ENCODE results near the gene SLC37A1. TPM values are rescaled to one million over a fixed set of nuclear protein-coding genes. Genes with fewer than 3 reads are reported as not detected.

The SLC37A1 gene
- total RNA-seq, 1 experiment from 2014 or later, result 11.2 TPM

DNA sequence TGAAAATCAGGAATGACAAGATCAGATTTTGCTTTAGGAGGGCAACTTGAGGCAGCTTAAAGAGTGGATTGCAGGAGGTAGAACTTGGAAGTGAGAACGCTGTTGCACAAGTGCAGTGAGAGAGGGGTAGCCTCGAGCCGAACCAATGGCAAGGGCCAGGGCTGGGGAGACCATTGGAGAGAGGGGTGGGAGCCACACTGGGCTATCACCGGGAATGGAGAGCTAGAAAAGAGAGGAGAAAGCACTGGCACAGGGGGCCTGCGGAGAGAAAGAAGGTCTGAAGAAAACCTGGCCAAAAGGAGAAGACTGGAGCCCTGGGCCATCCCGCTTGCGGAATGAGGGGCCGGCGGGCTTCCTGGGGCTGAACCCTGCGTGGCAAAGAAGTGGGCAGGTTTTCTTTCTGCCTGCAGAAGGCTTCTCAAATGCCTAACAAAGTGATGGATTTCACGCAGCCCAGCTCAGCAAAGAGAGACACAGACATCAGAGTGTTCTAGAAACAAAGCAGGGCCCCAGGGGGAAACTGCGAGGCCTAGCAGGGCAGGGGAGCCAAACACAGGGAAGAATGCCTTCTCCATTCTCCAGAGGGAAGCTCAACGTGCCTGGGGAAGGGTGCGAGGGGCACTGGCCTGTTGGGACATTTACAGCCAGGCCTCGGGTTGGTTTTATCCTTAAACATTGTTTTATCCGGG, 1.2 kb upstream of the SLC37A1 start:
- H3K36me3 ChIP-seq (ENCODE audit: insufficient read depth, low read length, poor library complexity, severe bottlenecking), result no peaks in the 10 kb centered on the region
- H3K4me1 ChIP-seq (ENCODE audit: insufficient read depth, low read length, poor library complexity, severe bottlenecking), result peaks cover 13% of the 10 kb centered on the region
- ChIA-PET POLR2A (ENCODE audit: low non-redundant PET) (no interaction called here), CTCF (no interaction called here)
- DNase-seq (ENCODE audit: low spot score), result no peak
- no peak overlapping the region for H3K27ac ChIP-seq (ENCODE audit: low read depth, low read length, poor library complexity, severe bottlenecking)
- intact Hi-C loops (cut with micrococcal nuclease; ENCODE audit: unreplicated experiment), result no loop called here
- BruUV-seq (replicated peaks), result no TSS peak
- H3K4me3 ChIP-seq (ENCODE audit: low read depth, low read length, poor library complexity, severe bottlenecking), result no peak overlapping the region
- no peaks in the 10 kb centered on the region for H3K9me3 ChIP-seq (ENCODE audit: low read depth, low read length, poor library complexity, severe bottlenecking)
- no peaks in the 10 kb centered on the region for H3K27me3 ChIP-seq (replicated peaks; ENCODE audit: insufficient read depth, low read depth, low read length, poor library complexity)
- TF ChIP-seq, protein P1, sequence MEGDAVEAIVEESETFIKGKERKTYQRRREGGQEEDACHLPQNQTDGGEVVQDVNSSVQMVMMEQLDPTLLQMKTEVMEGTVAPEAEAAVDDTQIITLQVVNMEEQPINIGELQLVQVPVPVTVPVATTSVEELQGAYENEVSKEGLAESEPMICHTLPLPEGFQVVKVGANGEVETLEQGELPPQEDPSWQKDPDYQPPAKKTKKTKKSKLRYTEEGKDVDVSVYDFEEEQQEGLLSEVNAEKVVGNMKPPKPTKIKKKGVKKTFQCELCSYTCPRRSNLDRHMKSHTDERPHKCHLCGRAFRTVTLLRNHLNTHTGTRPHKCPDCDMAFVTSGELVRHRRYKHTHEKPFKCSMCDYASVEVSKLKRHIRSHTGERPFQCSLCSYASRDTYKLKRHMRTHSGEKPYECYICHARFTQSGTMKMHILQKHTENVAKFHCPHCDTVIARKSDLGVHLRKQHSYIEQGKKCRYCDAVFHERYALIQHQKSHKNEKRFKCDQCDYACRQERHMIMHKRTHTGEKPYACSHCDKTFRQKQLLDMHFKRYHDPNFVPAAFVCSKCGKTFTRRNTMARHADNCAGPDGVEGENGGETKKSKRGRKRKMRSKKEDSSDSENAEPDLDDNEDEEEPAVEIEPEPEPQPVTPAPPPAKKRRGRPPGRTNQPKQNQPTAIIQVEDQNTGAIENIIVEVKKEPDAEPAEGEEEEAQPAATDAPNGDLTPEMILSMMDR (conservative IDR thresholded peaks at IDR 0.05; ENCODE audit: low read depth, low read length), result no peak
- TF ChIP-seq EZH2 (IDR thresholded peaks at IDR 0.05; ENCODE audit: borderline replicate concordance, low read depth, low read length, poor library complexity, severe bottlenecking), result no peak

DNA sequence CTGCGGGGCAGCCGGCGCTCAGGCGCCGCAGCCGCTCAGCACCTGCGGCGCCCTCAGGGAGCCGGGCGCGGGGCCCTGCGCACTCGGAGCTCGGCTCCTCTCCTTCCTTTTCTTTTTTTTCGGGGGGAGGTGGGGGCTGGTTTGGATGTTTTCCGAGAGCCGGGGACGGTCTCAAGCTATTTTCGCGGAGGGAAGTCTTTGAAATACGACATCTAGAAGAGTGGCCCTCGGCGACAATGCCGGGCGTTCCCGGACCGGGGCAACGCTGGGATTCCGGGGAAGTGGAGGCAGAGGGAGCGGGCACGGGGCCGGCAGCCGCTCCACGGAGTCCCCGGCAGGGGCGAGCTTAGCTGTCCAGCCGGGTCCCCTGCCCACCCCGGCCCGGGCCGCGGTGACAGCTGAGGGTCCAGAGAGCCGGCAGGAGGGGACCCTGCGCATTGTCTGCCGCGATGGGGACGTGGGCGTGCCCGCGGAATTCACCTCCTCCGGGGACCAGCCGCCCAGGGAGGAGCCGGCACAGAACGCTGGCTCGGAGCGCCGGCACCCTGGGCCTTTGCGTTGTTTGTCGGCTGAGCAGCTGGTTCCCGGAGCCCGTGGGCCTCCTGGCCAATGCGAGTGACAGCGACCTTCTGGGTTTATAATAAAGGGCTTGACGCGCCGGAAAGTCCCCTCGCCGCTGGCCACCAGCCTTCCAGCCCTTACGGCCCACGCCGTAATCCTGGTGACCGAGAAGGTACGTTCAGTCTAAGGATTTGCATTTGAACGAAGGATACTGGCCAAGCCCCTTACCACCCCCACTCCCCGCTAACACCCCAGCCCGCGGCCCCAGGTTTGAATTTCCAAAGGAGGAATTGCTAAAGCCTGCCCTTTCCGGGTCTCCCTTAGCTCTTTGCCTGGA, 582 bp downstream of the SLC37A1 start:
- H3K4me1 ChIP-seq (ENCODE audit: insufficient read depth, low read length, poor library complexity, severe bottlenecking), result peaks cover 13% of the 10 kb centered on the region
- no peaks in the 10 kb centered on the region for H3K27me3 ChIP-seq (replicated peaks; ENCODE audit: insufficient read depth, low read depth, low read length, poor library complexity)
- ChIA-PET POLR2A (ENCODE audit: low non-redundant PET) (interaction anchor here (0.6 kb wide), 1 partner anchor 140 kb away, joined by 3 read pairs; no protein-coding TSS in a partner anchor), CTCF (no interaction called here)
- intact Hi-C loops (cut with micrococcal nuclease; ENCODE audit: unreplicated experiment), result no loop called here
- BruUV-seq (replicated peaks), result no TSS peak
- no peaks in the 10 kb centered on the region for H3K9me3 ChIP-seq (ENCODE audit: low read depth, low read length, poor library complexity, severe bottlenecking)
- peak overlapping the region; percentile 69 for H3K4me3 ChIP-seq (ENCODE audit: low read depth, low read length, poor library complexity, severe bottlenecking)
- no peaks in the 10 kb centered on the region for H3K36me3 ChIP-seq (ENCODE audit: insufficient read depth, low read length, poor library complexity, severe bottlenecking)
- no peak for TF ChIP-seq EZH2 (IDR thresholded peaks at IDR 0.05; ENCODE audit: borderline replicate concordance, low read depth, low read length, poor library complexity, severe bottlenecking)
- TF ChIP-seq, protein P1 (conservative IDR thresholded peaks at IDR 0.05; ENCODE audit: low read depth, low read length), result no peak
- no peak overlapping the region for H3K27ac ChIP-seq (ENCODE audit: low read depth, low read length, poor library complexity, severe bottlenecking)
- peak; percentile 56 for DNase-seq (ENCODE audit: low spot score)

DNA sequence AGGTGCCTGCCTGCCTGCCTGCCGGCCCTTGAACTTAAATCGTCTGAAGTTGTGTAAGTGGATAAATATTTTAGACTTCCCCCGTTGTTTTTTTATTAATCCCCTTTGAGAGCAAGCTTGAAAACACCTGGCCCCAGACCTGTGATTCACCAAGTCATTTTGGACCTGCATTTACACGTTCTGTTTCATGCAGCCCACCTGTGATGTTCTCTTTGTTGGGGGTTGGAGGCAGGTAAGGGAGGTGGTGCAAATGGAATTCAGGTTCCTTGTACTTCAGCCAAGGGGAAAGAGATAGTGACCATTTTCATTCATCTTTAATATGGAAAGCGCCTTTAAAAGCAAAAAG, 1.2 kb downstream of the SLC37A1 start:
- Histone ChIP-seq H3K9me3 (ENCODE audit: low read depth, low read length, poor library complexity, severe bottlenecking) (no peaks in the 10 kb centered on the region), H3K36me3 (ENCODE audit: insufficient read depth, low read length, poor library complexity, severe bottlenecking) (no peaks in the 10 kb centered on the region), H3K27ac (ENCODE audit: low read depth, low read length, poor library complexity, severe bottlenecking) (no peak overlapping the region), H3K27me3 (replicated peaks; ENCODE audit: insufficient read depth, low read depth, low read length, poor library complexity) (no peaks in the 10 kb centered on the region), H3K4me3 (ENCODE audit: low read depth, low read length, poor library complexity, severe bottlenecking) (peak overlapping the region; percentile 69), H3K4me1 (ENCODE audit: insufficient read depth, low read length, poor library complexity, severe bottlenecking) (peaks cover 13% of the 10 kb centered on the region)
- DNase-seq (ENCODE audit: low spot score), result no peak
- CTCF ChIA-PET, result no interaction called here
- TF ChIP-seq EZH2 (IDR thresholded peaks at IDR 0.05; ENCODE audit: borderline replicate concordance, low read depth, low read length, poor library complexity, severe bottlenecking), result no peak
- TF ChIP-seq, protein P1 (conservative IDR thresholded peaks at IDR 0.05; ENCODE audit: low read depth, low read length), result no peak
- intact Hi-C loops (cut with micrococcal nuclease; ENCODE audit: unreplicated experiment), result no loop called here
- BruUV-seq (replicated peaks), result no TSS peak
- POLR2A ChIA-PET (ENCODE audit: low non-redundant PET), result no interaction called here

All from A673 (cell line).